H1 (cell line): ENCODE results near the gene RADX. TPM values are rescaled to one million over a fixed set of nuclear protein-coding genes. Genes with fewer than 3 reads are reported as not detected.

Experiments
- SP4 ChIP-seq: IDR thresholded peaks from 2 replicates; pipeline ENCODE4 v1.6.1; 2012; ENCODE audit warnings: low read length, inconsistent platforms
- TCF12 ChIP-seq: IDR thresholded peaks from 2 replicates; pipeline ENCODE4 v1.6.1; 2011; ENCODE audit warnings: low read depth, mild to moderate bottlenecking, low read length
- polyA plus RNA-seq, 7 experiments: library from polyadenylated mRNA; depleted of rRNA in 3 of 7; stranded (reverse) in 5 of 7; unstranded in 2 of 7; fragments of >200 nt in 5 of 7; fragments of 200-250 nt in 2 of 7; gene quantifications; 1 replicate in 5 of 7; 2 replicates in 1 of 7; 4 replicates in 1 of 7; pipeline versions ENCODE4 v1.2.1 to v1.2.3, GENCODE V29; 2011 to 2013; ENCODE audit warnings: missing spikeins in 2 of 7, mixed read lengths in 2 of 7
- total RNA-seq: library from RNA; stranded (reverse); fragmentation: NEBNext Ultra II Directional; extraction: Animal tissue kit (Norgen Biotek cat#: 25700); gene quantifications from 2 replicates; pipeline ENCODE4 v1.2.1, GENCODE V29; 2021
- TF ChIP-seq, protein P1 (sequence below), 3 experiments: IDR thresholded peaks; 1 replicate in 2 of 3; 2 replicates in 1 of 3; pipeline versions ENCODE4 v1.5.1 to v1.6.1; 2011; ENCODE audit warnings: low read length in 3 of 3, mild to moderate bottlenecking in 3 of 3, inconsistent platforms in 2 of 3, low read depth in 1 of 3, moderate library complexity in 1 of 3; ENCODE audit not compliant: insufficient read depth in 1 of 3; ENCODE audit errors: control extremely low read depth in 1 of 3

The RADX gene
- total and polyA plus RNA-seq, 2 of the 8 experiments (the other 6 are each of a cell fraction or from before 2014, with no cell fraction given), result 1.7 to 4.5 TPM

DNA sequence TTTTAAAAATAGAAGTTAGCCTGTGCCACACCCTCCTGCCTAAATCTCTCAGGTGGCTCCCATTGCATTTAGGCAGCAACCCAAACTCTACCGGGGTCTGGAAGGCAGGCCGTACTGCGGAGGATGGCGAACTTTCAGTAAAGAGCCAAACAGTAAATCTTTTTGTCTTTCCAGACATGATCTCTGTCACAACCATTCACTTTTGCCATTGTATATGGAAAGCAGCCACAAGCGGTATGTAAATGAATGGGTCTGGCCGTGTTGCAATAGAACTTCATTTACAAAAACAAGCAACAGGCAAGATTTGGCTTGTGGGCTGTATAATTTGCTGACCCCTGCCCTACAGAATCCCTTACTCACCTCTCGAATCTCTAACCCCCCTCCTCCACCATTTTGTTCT is 3.3 kb downstream of the RADX start (continued):
- TF ChIP-seq SP4 (no peak), TCF12 (no peak)
- TF ChIP-seq, protein P1, sequence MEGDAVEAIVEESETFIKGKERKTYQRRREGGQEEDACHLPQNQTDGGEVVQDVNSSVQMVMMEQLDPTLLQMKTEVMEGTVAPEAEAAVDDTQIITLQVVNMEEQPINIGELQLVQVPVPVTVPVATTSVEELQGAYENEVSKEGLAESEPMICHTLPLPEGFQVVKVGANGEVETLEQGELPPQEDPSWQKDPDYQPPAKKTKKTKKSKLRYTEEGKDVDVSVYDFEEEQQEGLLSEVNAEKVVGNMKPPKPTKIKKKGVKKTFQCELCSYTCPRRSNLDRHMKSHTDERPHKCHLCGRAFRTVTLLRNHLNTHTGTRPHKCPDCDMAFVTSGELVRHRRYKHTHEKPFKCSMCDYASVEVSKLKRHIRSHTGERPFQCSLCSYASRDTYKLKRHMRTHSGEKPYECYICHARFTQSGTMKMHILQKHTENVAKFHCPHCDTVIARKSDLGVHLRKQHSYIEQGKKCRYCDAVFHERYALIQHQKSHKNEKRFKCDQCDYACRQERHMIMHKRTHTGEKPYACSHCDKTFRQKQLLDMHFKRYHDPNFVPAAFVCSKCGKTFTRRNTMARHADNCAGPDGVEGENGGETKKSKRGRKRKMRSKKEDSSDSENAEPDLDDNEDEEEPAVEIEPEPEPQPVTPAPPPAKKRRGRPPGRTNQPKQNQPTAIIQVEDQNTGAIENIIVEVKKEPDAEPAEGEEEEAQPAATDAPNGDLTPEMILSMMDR (IDR thresholded peaks at IDR 0.05; ENCODE audit: control extremely low read depth in 1 of 3, insufficient read depth in 1 of 3, low read depth in 1 of 3, low read length in 3 of 3), result no peak
- TF ChIP-seq, all 59 proteins: peak for 0
